PC-3 (cell line): ENCODE results near the gene THSD8. TPM values are rescaled to one million over a fixed set of nuclear protein-coding genes. Genes with fewer than 3 reads are reported as not detected.

Source experiments
- ATAC-seq: fragments of 200-7000 bp; cut with Tn5 transposase; 2 replicates; pipeline ENCODE4 v1.9.1; 2020; ENCODE audit warnings: mild to moderate bottlenecking, moderate library complexity
- BruUV-seq: library from RNA; stranded (reverse); fragments of 400-500 nt; replicated peaks from 2 replicates; lab custom pipeline; 2021; lab: Mats Ljungman, UMichigan
- CTCF ChIA-PET: fragments of 300-600 bp; sonication (Branson Sonifier 250); formaldehyde crosslinking; loops from one replicate; lab custom pipeline; 2022; ENCODE audit warnings: antibody characterized with exemption; lab: Charles Lee
- POLR2A ChIA-PET: fragments of 300-600 bp; sonication (Branson Sonifier 250); formaldehyde crosslinking; loops from one replicate; lab custom pipeline; 2022; ENCODE audit warnings: antibody characterized with exemption; ENCODE audit not compliant: unreplicated experiment; lab: Charles Lee
- DNase-seq: peaks from one replicate; pipeline ENCODE4 v3.0.0-alpha.2; 2015
- H2AFZ ChIP-seq: fragments of 300-600 bp; sonication (generic); 2 replicates; pipeline ENCODE4 v1.6.0; 2016; ENCODE audit warnings: antibody characterized with exemption, low read length
- H3F3A ChIP-seq: fragments of 300-600 bp; sonication (generic); one replicate; pipeline ENCODE4 v1.6.0; 2017; ENCODE audit warnings: antibody characterized with exemption, low read length, control low read depth, mild to moderate bottlenecking; ENCODE audit not compliant: unreplicated experiment
- H3K27ac ChIP-seq: fragments of 300-600 bp; sonication (generic); 2 replicates; pipeline ENCODE4 v1.5.1; 2016; ENCODE audit warnings: mild to moderate bottlenecking, low read length
- H3K27me3 ChIP-seq: fragments of 300-600 bp; sonication (generic); 2 replicates; pipeline ENCODE4 v1.6.1; 2016; ENCODE audit warnings: low read length, mixed read lengths
- H3K36me3 ChIP-seq: fragments of 300-600 bp; sonication (generic); 2 replicates; pipeline ENCODE4 v1.6.1; 2016; ENCODE audit warnings: low read depth, mixed run types, low read length, mixed read lengths
- H3K4me1 ChIP-seq: fragments of 300-600 bp; sonication (generic); 2 replicates; pipeline ENCODE4 v1.5.1; 2016; ENCODE audit warnings: low read length; ENCODE audit not compliant: insufficient read depth
- H3K4me2 ChIP-seq: fragments of 300-600 bp; sonication (generic); 2 replicates; pipeline ENCODE4 v1.6.0; 2016; ENCODE audit warnings: low read length
- H3K4me3 ChIP-seq: fragments of 300-600 bp; sonication (generic); 2 replicates; pipeline ENCODE4 v1.5.1; 2016; ENCODE audit warnings: mild to moderate bottlenecking, low read length, mixed read lengths
- H3K79me2 ChIP-seq: fragments of 300-600 bp; sonication (generic); 2 replicates; pipeline ENCODE4 v1.6.1; 2017; ENCODE audit warnings: low read length, mixed read lengths
- H3K9ac ChIP-seq: fragments of 300-600 bp; sonication (generic); 2 replicates; pipeline ENCODE4 v1.6.0; 2016; ENCODE audit warnings: mild to moderate bottlenecking, low read length
- H3K9me2 ChIP-seq: fragments of 300-600 bp; sonication (generic); replicated peaks from 2 replicates; pipeline ENCODE4 v1.6.1; 2016; ENCODE audit warnings: mixed run types, low read length, mixed read lengths
- H3K9me3 ChIP-seq: fragments of 300-600 bp; sonication (generic); 2 replicates; pipeline ENCODE4 v1.6.1; 2016; ENCODE audit warnings: low read length, mixed read lengths
- H4K20me1 ChIP-seq: fragments of 300-600 bp; sonication (generic); 2 replicates; pipeline ENCODE4 v1.6.1; 2016; ENCODE audit warnings: low read length, mixed read lengths
- CTCF ChIP-seq: fragments of 300-600 bp; sonication (generic); conservative IDR thresholded peaks from 2 replicates; pipeline ENCODE4 v1.5.1; 2017; ENCODE audit warnings: antibody characterized with exemption, low read depth, mild to moderate bottlenecking, low read length
- EZH2 ChIP-seq: fragments of 300-600 bp; sonication (generic); IDR thresholded peaks from one replicate; pipeline ENCODE4 v1.6.1; 2017; ENCODE audit warnings: antibody characterized with exemption, mild to moderate bottlenecking, low read length; ENCODE audit not compliant: unreplicated experiment
- EZH2phosphoT487 ChIP-seq: fragments of 300-600 bp; sonication (generic); IDR thresholded peaks from 2 replicates; pipeline ENCODE4 v1.6.1; 2018; ENCODE audit warnings: mild to moderate bottlenecking, antibody characterized with exemption, low read length, borderline replicate concordance
- intact Hi-C: fragments of 100-400 bp; cut with micrococcal nuclease; formaldehyde crosslinking; loops from 2 replicates; pipeline ENCODE4 v1.9.0; 2023
- total RNA-seq: library from RNA; depleted of rRNA; stranded (reverse); fragments of >200 nt; gene quantifications from 2 replicates; pipeline ENCODE4 v1.2.3, GENCODE V29; 2014

Gene THSD8
- total RNA-seq, 1 experiment from 2014 or later, result not detected

GRCh38 chr19:12767150-12767549 lies 34.7 kb upstream of the THSD8 start:
- ChIA-PET POLR2A (interaction anchor here (0.6 kb wide), 1 partner anchor 9 kb away, joined by 6 read pairs; no protein-coding TSS in a partner anchor), CTCF (interaction anchor here (0.6 to 1.2 kb wide), 2 partner anchors 31 to 72 kb away, joined by 3 read pairs; no protein-coding TSS in a partner anchor)
- intact Hi-C loops, result no loop called here
- H3K36me3 ChIP-seq, result peaks cover 20% of the 10 kb centered on the region
- H3K27me3 ChIP-seq, result no peaks in the 10 kb centered on the region
- H3K9ac ChIP-seq, result no peak overlapping the region
- no TSS peak for BruUV-seq
- no peak overlapping the region for H3K4me2 ChIP-seq
- DNase-seq (no peak), ATAC-seq (no peak)
- no peak overlapping the region for H2AFZ ChIP-seq
- H3K9me3 ChIP-seq, result no peaks in the 10 kb centered on the region
- H4K20me1 ChIP-seq, result no peaks in the 10 kb centered on the region
- no peaks in the 10 kb centered on the region for H3K79me2 ChIP-seq
- no peak overlapping the region for H3K27ac ChIP-seq
- H3K4me3 ChIP-seq, result no peak overlapping the region
- no peaks in the 10 kb centered on the region for H3F3A ChIP-seq
- H3K9me2 ChIP-seq, result no peaks in the 10 kb centered on the region
- H3K4me1 ChIP-seq, result no peaks in the 10 kb centered on the region
- TF ChIP-seq EZH2phosphoT487, result no peak
- TF ChIP-seq EZH2, result no peak
- no peak for TF ChIP-seq CTCF

- Histone ChIP-seq H3K79me2 (no peaks in the 10 kb centered on the region), H2AFZ (no peak overlapping the region), H3K27me3 (no peaks in the 10 kb centered on the region), H4K20me1 (no peaks in the 10 kb centered on the region), H3K9ac (no peak overlapping the region), H3F3A (no peaks in the 10 kb centered on the region), H3K9me2 (no peaks in the 10 kb centered on the region), H3K4me1 (no peaks in the 10 kb centered on the region), H3K9me3 (no peaks in the 10 kb centered on the region), H3K4me2 (no peak overlapping the region), H3K4me3 (no peak overlapping the region), H3K27ac (no peak overlapping the region), H3K36me3 (peaks cover 20% of the 10 kb centered on the region)
- intact Hi-C loops, result no loop called here
- ChIA-PET POLR2A (interaction anchor here (0.6 kb wide), 1 partner anchor 9 kb away, joined by 6 read pairs; no protein-coding TSS in a partner anchor), CTCF (interaction anchor here (0.6 kb wide), 1 partner anchor 71 kb away, joined by 3 read pairs; no protein-coding TSS in a partner anchor)
- DNase-seq, result no peak
- TF ChIP-seq EZH2phosphoT487 (no peak), CTCF (no peak), EZH2 (no peak)
- ATAC-seq, result no peak
- no TSS peak for BruUV-seq
Measured at GRCh38 chr19:12767666-12768065, 34.2 kb upstream of the THSD8 start.

GRCh38 chr19:12769689-12770088 lies 32.2 kb upstream of the THSD8 start:
- H3K9me2 ChIP-seq, result no peaks in the 10 kb centered on the region
- no peak for DNase-seq
- H3K36me3 ChIP-seq, result peaks cover 12% of the 10 kb centered on the region; the same call in 1 of the 2 replicates
- TF ChIP-seq CTCF (no peak), EZH2phosphoT487 (no peak), EZH2 (no peak)
- no peaks in the 10 kb centered on the region for H3K79me2 ChIP-seq
- H4K20me1 ChIP-seq, result no peaks in the 10 kb centered on the region
- CTCF ChIA-PET, result no interaction called here
- no TSS peak for BruUV-seq
- POLR2A ChIA-PET, result no interaction called here
- H3K4me2 ChIP-seq, result no peak overlapping the region
- no peak overlapping the region for H3K4me3 ChIP-seq
- H2AFZ ChIP-seq, result no peak overlapping the region
- peaks cover 14% of the 10 kb centered on the region for H3K4me1 ChIP-seq
- H3K27ac ChIP-seq, result no peak overlapping the region
- intact Hi-C loops, result no loop called here
- H3K9ac ChIP-seq, result no peak overlapping the region
- peaks cover 4% of the 10 kb centered on the region for H3F3A ChIP-seq
- no peak for ATAC-seq
- H3K27me3 ChIP-seq, result no peaks in the 10 kb centered on the region
- H3K9me3 ChIP-seq, result no peaks in the 10 kb centered on the region
